Endometrial microvascular endothelial cells (primary cell): ENCODE data around the gene COA3. TPM values are rescaled to one million over a fixed set of nuclear protein-coding genes. Genes with fewer than 3 reads are reported as not detected.

ENCODE experiments used
- in situ Hi-C: cut with HindIII; loops from 2 replicates; pipeline ENCODE4 v1.10.0; 2017; ENCODE audit warnings: low sequenced_read_pairs, low pct_unique_long_range_greater_than_20kb; ENCODE audit errors: inconsistent ontology term
- total RNA-seq: library from RNA; depleted of rRNA; stranded (reverse); fragments of >200 nt; gene quantifications from one replicate; pipeline ENCODE4 v1.2.3, GENCODE V29; 2015; ENCODE audit errors: inconsistent ontology term

The COA3 gene, protein sequence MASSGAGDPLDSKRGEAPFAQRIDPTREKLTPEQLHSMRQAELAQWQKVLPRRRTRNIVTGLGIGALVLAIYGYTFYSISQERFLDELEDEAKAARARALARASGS
- 79.3 TPM for total RNA-seq

DNA sequence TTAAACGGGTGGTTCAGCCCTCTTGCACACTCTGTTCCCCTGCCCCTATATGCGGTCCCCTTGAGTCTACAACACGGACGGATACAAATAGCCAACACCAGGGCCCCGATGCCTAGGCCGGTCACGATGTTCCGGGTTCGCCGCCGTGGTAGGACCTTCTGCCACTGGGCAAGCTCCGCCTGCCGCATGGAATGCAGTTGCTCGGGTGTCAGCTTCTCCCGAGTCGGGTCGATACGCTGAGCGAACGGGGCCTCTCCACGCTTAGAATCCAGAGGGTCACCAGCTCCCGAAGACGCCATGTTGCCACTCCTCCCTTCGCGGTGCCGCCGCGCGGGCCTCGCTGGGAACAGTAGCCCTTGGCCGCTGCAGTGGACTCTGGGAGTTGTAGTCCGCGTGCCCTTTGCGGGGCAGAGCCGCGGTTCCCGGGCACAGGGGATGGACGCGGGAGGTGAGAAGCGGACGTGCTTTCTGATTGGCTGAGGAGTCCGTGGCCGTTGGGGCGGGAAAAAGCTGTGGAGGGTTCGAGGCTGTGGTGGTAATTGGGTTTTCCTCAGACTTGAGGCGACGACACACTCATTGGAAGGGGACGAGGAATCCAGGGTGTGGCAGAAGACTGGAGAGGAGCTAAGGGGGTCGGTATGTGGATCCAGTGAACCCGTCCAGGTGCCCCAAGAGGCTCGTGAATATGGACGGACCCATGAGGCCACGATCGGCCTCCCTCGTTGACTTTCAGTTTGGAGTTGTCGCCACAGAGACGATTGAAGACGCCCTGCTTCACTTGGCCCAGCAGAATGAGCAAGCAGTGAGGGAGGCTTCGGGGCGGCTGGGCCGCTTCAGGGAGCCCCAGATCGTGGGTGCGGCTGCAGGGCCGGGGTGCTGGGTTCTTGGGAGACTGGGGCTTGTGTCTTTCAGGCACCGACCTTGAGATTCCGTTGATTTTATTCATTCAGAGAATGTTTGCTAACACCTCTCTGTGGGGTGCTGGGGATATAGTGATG is at the start of gene COA3, which contains the start of gene CNTD1:
Gene COA3, minus strand, starts transcription at position 322 of the 998 bp plus-strand sequence. Its CDS starts 23 bp downstream, at position 299.
Gene CNTD1, plus strand, starts transcription at position 479 of the 998 bp plus-strand sequence. Its CDS starts 207 bp downstream, at position 686.
- in situ Hi-C loops, result no loop called here

DNA sequence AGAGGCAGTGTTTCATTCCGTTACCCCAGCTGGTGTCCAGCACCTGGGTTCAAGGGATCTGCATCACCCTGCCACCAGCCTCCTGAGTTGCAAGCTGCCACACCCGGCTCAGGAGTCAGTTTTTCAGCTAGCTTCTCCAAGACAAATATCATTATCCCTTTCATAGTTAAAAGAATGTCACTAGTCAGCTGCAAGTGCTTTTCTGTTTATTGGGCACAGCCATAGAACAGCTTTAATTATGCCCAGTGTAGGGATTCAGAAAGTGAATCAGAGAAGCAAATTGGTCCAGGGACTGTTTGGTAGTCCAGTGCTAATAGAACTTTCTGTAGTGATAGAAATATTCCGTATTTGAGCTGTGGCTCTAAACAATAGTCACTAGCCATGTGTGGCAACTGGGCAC is 49.6 kb upstream of the COA3 start:
- in situ Hi-C loops, result no loop called here

DNA sequence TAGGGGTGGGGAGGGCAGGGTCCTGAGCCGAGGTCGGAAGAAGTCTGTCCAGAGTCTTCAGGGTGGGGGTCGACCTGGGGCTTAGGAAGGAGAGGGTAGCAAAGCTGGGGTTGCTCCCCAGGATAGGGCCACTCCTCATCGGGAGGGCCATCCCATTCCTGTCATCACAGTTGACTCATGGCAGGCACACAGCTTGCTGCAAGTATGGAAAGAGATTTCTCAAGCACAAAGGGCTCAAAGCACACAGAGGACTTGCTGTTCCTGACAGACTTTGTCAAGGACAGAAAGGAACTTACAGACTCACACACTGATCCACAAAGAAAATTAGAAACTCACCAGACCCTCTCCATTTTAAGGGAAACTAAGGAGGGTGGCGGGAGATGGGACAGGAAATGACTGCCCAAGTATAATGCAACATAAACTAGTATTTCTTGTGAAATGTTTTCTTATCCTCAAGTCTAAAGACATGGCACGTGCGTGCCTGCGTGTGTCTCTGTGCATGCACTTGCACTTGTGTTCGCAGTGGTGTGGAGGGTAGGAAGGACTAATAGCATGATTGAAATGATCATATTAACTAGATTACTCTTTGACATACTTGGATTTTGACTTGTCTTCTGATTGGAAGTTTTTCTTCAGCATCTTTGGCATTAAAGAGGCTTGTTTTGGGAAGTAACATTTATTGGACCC is 48.2 kb upstream of the COA3 start:
- in situ Hi-C loops, result no loop called here

DNA sequence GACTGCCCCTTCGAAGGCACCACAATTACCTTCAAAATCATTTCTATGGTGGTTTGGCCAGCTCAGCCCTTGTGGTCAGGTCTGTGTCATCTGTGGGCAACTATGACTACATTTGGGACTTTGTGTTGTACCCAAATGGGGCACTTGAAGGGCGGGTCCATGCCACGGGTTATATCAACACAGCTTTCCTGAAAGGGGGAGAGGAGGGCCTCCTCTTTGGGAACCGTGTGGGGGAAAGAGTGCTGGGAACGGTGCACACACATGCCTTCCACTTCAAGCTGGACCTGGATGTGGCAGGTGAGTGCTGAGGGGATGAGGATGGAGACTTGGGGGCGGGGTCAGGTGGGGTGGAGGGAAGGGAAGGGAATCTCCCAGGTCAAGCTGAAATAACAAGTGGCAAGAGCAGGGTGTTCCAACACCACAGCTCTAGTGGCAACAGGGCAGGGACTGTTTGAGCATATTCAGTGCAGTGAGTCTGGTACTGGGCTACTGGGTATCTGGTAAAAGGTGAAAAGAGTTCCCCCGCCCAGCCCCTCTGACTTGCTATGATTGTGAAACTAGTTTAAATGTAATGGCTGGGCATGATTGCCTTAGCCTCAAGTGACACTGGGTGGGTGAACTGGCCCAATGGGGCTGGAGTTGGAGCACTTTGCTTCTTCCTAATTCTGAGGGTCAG is 47.6 kb upstream of the COA3 start:
- in situ Hi-C loops, result no loop called here

DNA sequence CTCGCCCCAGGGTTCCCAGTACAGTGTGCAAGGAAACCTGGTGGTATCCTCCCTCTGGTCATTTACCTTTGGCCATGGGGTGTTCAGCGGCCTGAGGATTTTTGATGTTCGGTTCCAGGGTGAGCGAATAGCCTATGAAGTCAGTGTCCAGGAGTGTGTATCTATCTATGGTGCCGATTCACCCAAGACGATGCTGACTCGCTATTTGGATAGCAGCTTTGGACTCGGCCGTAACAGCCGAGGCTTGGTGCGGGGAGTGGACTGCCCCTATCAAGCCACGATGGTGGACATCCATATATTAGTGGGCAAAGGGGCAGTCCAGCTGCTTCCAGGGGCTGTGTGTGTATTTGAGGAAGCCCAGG is 47.0 kb upstream of the COA3 start:
- in situ Hi-C loops, result no loop called here

DNA sequence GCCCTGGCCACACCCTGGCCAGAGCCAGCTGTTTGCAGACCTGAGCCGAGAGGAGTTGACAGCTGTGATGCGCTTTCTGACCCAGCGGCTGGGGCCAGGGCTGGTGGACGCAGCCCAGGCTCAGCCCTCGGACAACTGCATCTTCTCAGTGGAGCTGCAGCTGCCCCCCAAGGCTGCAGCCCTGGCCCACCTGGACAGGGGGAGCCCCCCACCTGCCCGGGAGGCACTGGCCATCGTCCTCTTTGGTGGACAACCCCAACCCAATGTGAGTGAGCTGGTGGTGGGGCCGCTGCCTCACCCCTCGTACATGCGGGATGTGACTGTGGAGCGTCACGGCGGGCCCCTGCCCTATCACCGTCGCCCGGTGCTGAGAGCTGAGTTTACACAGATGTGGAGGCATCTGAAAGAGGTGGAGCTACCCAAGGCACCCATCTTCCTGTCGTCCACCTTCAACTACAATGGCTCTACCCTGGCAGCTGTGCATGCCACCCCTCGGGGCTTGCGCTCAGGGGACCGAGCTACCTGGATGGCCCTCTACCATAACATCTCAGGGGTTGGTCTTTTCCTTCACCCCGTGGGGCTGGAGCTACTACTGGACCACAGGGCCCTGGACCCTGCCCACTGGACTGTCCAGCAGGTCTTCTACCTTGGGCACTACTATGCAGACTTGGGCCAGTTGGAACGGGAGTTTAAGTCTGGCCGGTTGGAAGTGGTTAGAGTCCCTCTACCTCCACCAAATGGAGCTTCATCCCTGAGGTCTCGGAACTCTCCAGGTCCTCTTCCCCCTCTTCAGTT is 46.5 kb upstream of the COA3 start:
- in situ Hi-C loops, result no loop called here

DNA sequence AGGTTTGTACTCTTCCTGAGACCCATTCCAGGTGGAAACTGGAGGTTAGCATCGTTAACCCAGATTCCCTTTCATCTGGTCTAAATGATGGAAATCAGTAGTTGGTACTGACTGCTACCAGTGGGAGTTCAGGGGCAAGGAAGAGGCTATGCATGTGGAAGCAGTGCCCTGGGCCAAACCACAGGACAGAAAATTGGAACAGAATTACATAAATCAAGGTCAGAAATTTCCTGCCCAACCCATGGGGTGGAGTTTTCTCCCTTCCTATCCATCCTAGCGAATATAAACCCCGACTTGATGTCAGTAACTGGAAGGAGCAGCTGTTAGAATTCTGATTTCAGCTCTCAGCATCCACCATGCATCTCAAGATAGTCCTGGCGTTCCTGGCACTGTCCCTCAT is 45.8 kb upstream of the COA3 start, which contains the start of gene AOC2:
Gene AOC2, plus strand, starts transcription at position 310 of the 400 bp plus-strand sequence. Its CDS starts 47 bp downstream, at position 357.
- in situ Hi-C loops, result no loop called here

DNA sequence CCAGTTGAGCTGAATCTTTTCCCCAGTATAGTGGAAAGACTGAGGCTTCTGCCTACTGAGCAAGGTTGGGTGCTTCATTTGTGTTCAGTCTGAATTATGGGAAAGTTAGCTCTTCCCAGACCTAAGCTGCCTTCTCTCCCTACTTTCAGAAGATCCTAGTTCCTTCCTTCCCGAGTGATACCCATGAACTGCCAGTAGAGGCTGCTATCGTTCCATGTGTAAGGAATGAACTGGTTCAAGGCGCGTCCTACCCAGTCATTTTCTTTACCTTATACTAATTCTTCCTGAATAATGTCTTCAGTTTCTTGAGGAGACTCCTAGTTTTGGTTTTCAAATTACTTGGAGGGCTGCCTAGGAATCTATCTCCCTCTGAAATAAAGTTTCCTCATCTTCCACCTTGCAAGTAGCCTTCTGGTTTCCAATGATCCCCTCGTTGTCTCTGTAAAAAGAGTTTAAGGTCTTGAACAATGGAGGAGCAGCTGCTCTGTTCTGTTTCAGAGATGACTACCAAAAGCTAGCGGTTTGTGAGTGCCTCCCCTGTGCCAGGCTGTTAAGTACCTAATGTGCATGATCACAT is 44.9 kb upstream of the COA3 start:
- in situ Hi-C loops, result no loop called here

DNA sequence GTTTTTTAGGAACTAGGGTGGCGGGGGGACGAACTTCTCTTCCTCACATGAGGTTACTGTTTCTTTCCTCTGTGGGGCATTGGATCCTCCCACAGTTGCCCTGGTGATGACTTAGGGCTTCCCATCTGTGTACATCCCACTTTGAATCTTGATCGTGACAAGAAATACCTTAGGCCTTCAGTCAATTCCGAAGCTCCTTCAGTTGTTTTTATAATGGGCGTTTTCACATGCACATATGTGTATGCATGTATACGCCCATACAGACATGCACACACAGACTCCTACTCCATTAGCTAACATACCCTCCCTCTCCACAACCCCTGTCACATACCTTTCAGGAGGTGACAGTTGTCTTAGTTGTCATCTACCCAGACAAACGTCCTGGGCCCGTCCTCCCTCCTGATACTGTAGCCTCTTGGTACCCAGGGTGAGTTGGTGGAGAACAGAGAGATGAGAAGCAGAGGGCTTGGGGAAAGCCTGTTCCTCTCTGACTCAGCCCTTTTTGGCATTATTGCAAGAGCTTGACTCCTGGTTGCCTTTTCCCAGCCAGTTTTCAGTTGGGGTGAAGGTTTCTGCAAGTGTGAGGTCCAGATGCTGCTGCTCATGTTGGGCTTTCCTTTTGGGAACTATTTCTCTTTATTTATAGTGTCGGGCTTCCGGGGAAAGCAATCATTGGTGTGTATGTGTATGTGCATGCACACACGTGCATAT is 43.6 kb upstream of the COA3 start:
- in situ Hi-C loops, result no loop called here

DNA sequence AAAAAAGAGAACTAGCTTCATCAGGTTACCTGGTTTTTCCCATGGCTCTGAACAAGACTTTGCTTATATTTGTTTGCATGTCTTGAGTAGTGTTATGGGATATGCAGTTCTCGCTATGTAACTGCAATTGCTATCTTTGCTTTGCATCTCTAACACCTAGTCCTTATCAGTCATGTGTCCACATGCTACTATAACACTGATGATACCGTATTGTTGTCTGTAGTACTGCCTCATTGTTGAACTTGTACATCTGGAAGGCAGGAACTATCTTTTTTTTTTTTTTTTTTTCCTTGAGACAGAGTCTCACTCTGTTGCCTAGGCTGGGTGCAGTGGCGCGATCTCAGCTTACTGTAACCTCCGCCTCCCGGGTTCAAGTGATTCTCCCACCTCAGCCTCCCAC is 37.2 kb upstream of the COA3 start:
- in situ Hi-C loops, result no loop called here

DNA sequence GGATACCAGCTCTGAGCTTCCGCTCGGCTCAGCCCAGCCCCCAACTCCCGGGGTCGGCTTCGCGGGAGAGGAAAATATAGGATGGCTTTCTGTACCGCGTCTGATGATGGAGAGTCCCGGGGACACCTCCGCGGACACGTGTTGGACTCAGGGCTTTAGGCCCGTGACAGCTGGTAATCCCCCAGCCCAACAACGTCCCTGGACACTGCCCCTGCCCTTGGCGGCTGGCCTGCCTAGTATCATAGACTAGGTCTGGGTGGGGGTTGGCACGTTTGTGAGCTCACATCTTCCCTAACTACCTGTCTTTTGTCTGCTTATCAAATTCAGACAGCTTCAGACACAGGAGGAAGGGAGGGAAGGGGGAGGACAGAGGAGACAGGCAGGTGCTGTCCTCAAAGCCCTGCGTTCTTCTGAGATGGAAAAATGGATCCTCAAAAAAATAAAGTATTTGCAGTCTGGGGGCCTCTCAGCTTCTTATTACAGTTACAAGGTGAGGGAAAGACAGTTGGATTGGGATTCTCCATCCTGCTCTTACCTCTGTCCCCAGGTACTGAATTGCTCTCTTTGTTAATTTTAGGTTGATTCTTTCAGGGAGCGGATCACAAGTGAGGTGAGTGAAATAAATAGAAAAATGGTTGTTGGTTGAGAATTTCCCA is 35.4 kb upstream of the COA3 start:
- in situ Hi-C loops, result no loop called here

DNA sequence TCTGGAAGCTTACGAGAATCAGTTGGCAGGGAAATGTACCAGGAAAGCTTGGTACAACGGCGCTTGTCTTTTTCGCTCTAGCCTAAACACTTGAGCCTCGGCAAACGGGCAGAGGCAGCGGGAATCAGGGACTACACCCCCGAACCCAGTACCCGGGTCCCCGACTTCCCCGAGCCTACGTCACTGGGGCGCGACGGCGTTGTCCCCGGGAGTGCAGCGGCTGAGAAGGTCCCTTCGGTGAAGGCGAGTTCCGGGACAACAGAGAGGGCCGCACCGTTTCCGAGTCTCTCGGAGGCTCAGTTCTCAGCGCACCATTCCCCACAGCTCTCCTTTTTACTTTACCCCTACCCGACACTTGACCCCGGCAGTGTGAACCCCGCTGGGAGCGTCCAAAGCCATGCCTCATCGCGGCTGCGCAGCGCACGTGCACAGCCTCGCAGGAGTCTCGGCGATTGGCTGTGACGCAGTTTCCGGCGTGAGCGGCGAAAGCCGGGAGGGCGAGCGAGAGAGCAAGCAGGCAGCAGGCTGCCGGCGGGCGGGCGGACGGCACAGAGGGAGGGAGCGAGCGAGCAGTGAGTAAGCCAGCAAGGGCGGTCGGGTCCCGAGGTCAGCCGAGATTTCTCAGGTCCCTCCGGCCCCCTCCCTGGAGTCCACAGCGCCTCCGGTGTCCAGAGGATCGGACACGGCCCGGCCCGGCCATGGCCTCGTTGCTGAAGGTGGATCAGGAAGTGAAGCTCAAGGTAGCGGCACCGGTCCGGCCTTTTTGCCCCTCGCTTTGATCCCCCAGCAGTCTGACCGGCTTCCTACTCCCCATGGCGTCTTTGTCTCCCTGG is 34.6 kb upstream of the COA3 start, which contains the start of gene PSME3:
Gene PSME3, plus strand, starts transcription at position 464 of the 833 bp plus-strand sequence. Its CDS starts 235 bp downstream, at position 699.
- in situ Hi-C loops, result no loop called here

DNA sequence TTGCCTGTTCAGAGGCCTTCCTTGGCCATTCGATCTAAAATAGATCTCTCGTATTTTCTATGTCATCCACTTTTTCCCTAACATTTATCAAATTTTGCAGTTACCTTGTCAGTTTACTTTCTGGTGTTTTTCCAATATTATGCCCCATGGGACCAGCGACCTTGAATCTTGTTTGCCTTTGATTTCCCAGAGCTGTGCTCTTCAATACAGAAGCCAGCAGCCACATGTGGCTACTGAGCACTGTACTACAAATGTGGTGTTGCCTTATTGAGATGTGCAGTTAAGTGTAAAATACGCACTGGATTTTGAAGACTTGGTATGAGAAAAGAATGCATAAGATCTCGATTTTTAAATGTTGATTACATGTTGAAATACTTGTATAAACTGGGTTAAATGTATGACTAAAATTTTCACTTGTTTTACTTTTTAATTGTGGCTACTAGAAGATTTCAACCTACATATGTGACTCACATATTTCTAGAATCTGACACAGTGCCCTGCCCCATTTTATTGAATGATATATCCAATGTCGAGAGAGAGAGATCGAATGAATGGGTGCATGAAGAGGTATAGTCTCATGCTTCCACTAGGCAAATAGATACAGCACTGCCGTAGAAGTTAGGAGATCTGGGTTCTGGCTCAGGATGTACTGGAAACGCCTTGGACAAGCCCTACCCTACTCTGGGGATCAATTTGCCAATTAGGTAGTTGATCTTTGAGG is 33.9 kb upstream of the COA3 start:
- in situ Hi-C loops, result no loop called here

DNA sequence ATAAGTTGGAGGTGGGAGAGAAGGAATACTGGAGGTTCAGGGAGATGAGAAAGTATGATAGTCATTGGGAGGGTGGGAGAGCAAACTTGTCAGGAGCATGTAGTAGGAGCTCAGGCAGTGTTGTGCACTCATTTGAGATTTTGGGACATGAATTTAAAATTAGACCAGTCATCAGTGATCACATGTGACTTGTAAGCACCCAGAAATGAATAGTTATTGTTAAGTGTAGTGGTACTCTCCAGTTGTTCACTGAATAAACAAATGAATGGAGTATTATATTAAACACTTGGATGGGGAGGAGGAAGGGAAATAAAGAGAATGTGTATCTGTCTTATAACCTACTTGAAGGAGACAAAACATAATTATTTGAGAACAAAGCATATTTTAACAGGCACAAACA is 32.5 kb upstream of the COA3 start:
- in situ Hi-C loops, result no loop called here

DNA sequence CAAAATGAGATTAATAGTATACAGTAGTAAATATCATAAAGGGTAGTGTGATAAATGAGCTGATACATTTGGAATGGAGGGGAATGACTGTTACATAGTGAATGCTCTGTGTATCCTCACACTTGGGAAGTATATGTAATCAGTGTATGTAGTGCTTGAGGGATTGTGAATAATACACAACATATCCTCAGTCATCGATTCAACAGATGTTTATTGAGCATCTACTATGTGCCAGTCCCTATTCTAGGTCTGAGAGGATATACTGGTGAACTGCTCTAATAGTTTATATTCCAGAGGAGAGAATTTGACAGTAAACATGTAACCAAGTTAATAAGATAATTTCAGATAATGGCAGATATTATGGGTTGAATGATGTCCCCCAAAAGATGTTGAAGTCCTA is 29.0 kb upstream of the COA3 start:
- in situ Hi-C loops, result no loop called here
